HepG2 (cell line): ENCODE measurements around the gene COL25A1.

Experiments
- AKAP8 ChIP-seq: sonication (generic); formaldehyde crosslinking; IDR thresholded peaks from 2 replicates; pipeline ENCODE4 v1.5.1; 2020; ENCODE audit warnings: mild to moderate bottlenecking, missing genetic modification reagents
- E2F1 ChIP-seq: sonication (generic); formaldehyde crosslinking; IDR thresholded peaks from 2 replicates; pipeline ENCODE4 v1.5.0; 2020; ENCODE audit warnings: missing genetic modification reagents
- ELF4 ChIP-seq: sonication (generic); formaldehyde crosslinking; IDR thresholded peaks from 2 replicates; pipeline ENCODE4 v1.5.0; 2020; ENCODE audit warnings: missing genetic modification reagents, mild to moderate bottlenecking, moderate library complexity, borderline replicate concordance
- MTF1 ChIP-seq: sonication (generic); formaldehyde crosslinking; IDR thresholded peaks from 2 replicates; pipeline ENCODE4 v1.5.0; 2020; ENCODE audit warnings: missing genetic modification reagents
- TF ChIP-seq, protein P1 (sequence below): sonication (generic); formaldehyde crosslinking; IDR thresholded peaks from 2 replicates; pipeline ENCODE4 v1.4.0; 2020; ENCODE audit warnings: missing genetic modification reagents

DNA sequence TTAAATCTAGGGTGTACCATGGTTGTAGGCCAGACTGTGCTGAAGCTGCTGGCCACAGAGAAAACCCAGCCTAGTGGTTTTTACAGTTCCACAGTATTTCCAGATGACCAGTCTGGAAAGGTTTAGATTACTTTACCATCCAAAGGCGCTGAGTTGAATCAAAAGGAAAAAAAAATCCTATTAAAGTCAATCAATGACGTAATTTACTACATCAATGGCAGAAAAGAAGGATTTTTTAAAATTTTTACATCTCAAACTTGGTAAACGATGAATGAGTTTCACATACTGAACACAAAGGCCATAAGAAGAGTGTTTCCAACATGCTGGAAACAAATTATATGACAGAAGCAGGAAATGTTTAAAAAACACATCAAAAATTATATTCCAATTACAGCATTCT is 409.0 kb downstream of the COL25A1 start:
- TF ChIP-seq E2F1: no peak
- no peak for TF ChIP-seq ELF4 (CRISPR knock-in tag)
- no peak for TF ChIP-seq MTF1 (CRISPR knock-in tag)
- TF ChIP-seq AKAP8: no peak
- TF ChIP-seq, protein P1, sequence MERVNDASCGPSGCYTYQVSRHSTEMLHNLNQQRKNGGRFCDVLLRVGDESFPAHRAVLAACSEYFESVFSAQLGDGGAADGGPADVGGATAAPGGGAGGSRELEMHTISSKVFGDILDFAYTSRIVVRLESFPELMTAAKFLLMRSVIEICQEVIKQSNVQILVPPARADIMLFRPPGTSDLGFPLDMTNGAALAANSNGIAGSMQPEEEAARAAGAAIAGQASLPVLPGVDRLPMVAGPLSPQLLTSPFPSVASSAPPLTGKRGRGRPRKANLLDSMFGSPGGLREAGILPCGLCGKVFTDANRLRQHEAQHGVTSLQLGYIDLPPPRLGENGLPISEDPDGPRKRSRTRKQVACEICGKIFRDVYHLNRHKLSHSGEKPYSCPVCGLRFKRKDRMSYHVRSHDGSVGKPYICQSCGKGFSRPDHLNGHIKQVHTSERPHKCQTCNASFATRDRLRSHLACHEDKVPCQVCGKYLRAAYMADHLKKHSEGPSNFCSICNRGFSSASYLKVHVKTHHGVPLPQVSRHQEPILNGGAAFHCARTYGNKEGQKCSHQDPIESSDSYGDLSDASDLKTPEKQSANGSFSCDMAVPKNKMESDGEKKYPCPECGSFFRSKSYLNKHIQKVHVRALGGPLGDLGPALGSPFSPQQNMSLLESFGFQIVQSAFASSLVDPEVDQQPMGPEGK (CRISPR knock-in tag): no peak
